ENCODE results near the gene CERS4. TPM values are rescaled to one million over a fixed set of nuclear protein-coding genes. Genes with fewer than 3 reads are reported as not detected.

The CERS4 gene
- total RNA-seq, 2 donors from 2014 or later: 12.2 to 22.1 TPM

Other genes starting within 250 kb of the CERS4 start
- 10 to 100 TPM; 37.5 to 40.7 TPM for gene ELAVL1, start 203.7 kb upstream of the CERS4 start, total RNA-seq
- not detected for gene CCL25, start 156.6 kb upstream of the CERS4 start, total RNA-seq
- gene FBN3, start 59.8 kb upstream of the CERS4 start, total RNA-seq: not detected
- gene CD320, start 99.0 kb downstream of the CERS4 start, total RNA-seq: 10 to 100 TPM; 21.1 to 27.4 TPM
- 10 to 100 TPM; 24.4 to 31.9 TPM for gene NDUFA7, start 112.0 kb downstream of the CERS4 start, total RNA-seq
- 1,000 to 10,000 TPM; 3,190 to 3,198 TPM for gene RPS28, start 112.1 kb downstream of the CERS4 start, total RNA-seq
- 1 to 10 TPM; 2.6 to 2.9 TPM for gene KANK3, start 133.9 kb downstream of the CERS4 start, total RNA-seq
- not detected for gene ANGPTL4, start 154.8 kb downstream of the CERS4 start, total RNA-seq
- 10 to 100 TPM; 81.6 to 90.1 TPM for gene RAB11B, start 181.0 kb downstream of the CERS4 start, total RNA-seq
- gene MARCHF2, start 203.9 kb downstream of the CERS4 start, total RNA-seq: 100 to 1,000 TPM in 1 of 2 donors, 10 to 100 TPM in 1; 26.9 to 108 TPM
- 100 to 1,000 TPM; 248 to 259 TPM for gene HNRNPM, start 235.6 kb downstream of the CERS4 start, total RNA-seq

Measured in T-helper 17 cell (primary cell).